Calu3 (cell line): ENCODE data around the gene SLC37A3. TPM values are rescaled to one million over a fixed set of nuclear protein-coding genes. Genes with fewer than 3 reads are reported as not detected.

ENCODE experiments used
- BruUV-seq: library from RNA; stranded (reverse); fragments of 400-500 nt; replicated peaks from 2 replicates; lab custom pipeline; 2021; lab: Mats Ljungman, UMichigan
- CTCF ChIA-PET: fragments of 300-600 bp; sonication (Branson Sonifier 250); formaldehyde crosslinking; loops from one replicate; lab custom pipeline; 2022; ENCODE audit warnings: antibody characterized with exemption; lab: Charles Lee
- DNase-seq: peaks from one replicate; pipeline ENCODE4 v3.0.0; 2022
- H3K27ac Mint-ChIP-seq: one replicate; pipeline ENCODE4 v1.8.0; 2022; ENCODE audit warnings: mixed read lengths; ENCODE audit not compliant: unreplicated experiment
- H3K27me3 Mint-ChIP-seq: one replicate; pipeline ENCODE4 v1.8.0; 2022; ENCODE audit warnings: mixed read lengths; ENCODE audit not compliant: unreplicated experiment
- H3K36me3 Mint-ChIP-seq: one replicate; pipeline ENCODE4 v1.8.0; 2022; ENCODE audit warnings: mild to moderate bottlenecking, moderate library complexity, mixed read lengths; ENCODE audit not compliant: insufficient read depth, unreplicated experiment
- H3K4me1 Mint-ChIP-seq: one replicate; pipeline ENCODE4 v1.8.0; 2022; ENCODE audit warnings: mild to moderate bottlenecking, low read depth, mixed read lengths; ENCODE audit not compliant: unreplicated experiment
- H3K4me3 Mint-ChIP-seq: one replicate; pipeline ENCODE4 v1.8.0; 2022; ENCODE audit warnings: mild to moderate bottlenecking, low read depth, moderate library complexity, mixed read lengths; ENCODE audit not compliant: unreplicated experiment
- H3K9me3 Mint-ChIP-seq: one replicate; pipeline ENCODE4 v1.8.0; 2022; ENCODE audit warnings: low read depth, mixed read lengths; ENCODE audit not compliant: unreplicated experiment
- intact Hi-C: fragments of 100-400 bp; cut with micrococcal nuclease; formaldehyde crosslinking; loops from one replicate; pipeline ENCODE4 v1.10.0; 2022; ENCODE audit not compliant: unreplicated experiment
- total RNA-seq: library from RNA; stranded (reverse); gene quantifications from 2 replicates; pipeline ENCODE4 v1.2.3, GENCODE V29; 2022
- TF ChIP-seq, protein P1 (sequence below): fragments of 200-600 bp; IDR thresholded peaks from one replicate; pipeline ENCODE4 v1.8.0; 2022; ENCODE audit warnings: antibody characterized with exemption; ENCODE audit not compliant: unreplicated experiment

The SLC37A3 gene
- total RNA-seq, 1 experiment from 2014 or later = 65.2 TPM

DNA sequence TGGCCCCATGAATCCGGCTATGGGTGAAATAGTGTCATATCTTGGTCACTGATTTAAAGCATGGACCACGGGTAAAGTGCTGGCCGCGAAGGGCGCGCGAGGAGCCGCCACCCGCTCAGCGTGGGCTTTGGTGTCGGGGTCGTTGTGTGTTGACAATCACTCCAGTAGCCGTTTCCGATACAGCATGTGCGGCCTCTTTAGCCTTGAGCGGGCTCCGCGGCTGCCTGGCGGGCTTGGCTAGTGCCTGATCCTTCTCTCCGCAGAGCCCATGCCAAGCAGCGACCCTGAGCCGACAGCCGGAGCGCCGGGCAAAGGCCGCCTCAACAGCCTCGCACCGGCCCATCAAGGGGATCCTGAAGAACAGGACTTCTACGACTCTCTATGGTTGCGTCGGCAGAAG lies 105.9 kb downstream of the SLC37A3 start:
- no peak overlapping the region for H3K27ac Mint-ChIP-seq
- no peaks in the 10 kb centered on the region for H3K9me3 Mint-ChIP-seq
- no TSS peak for BruUV-seq
- no peak for DNase-seq
- no peaks in the 10 kb centered on the region for H3K27me3 Mint-ChIP-seq
- H3K4me3 Mint-ChIP-seq = no peak overlapping the region
- no peaks in the 10 kb centered on the region for H3K4me1 Mint-ChIP-seq
- TF ChIP-seq, protein P1, sequence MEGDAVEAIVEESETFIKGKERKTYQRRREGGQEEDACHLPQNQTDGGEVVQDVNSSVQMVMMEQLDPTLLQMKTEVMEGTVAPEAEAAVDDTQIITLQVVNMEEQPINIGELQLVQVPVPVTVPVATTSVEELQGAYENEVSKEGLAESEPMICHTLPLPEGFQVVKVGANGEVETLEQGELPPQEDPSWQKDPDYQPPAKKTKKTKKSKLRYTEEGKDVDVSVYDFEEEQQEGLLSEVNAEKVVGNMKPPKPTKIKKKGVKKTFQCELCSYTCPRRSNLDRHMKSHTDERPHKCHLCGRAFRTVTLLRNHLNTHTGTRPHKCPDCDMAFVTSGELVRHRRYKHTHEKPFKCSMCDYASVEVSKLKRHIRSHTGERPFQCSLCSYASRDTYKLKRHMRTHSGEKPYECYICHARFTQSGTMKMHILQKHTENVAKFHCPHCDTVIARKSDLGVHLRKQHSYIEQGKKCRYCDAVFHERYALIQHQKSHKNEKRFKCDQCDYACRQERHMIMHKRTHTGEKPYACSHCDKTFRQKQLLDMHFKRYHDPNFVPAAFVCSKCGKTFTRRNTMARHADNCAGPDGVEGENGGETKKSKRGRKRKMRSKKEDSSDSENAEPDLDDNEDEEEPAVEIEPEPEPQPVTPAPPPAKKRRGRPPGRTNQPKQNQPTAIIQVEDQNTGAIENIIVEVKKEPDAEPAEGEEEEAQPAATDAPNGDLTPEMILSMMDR = no peak
- CTCF ChIA-PET = interaction anchor here (0.6 kb wide), 2 partner anchors 31 to 343 kb away, joined by 3 to 4 read pairs; no protein-coding TSS in a partner anchor
- intact Hi-C loops = no loop called here
- no peaks in the 10 kb centered on the region for H3K36me3 Mint-ChIP-seq

DNA sequence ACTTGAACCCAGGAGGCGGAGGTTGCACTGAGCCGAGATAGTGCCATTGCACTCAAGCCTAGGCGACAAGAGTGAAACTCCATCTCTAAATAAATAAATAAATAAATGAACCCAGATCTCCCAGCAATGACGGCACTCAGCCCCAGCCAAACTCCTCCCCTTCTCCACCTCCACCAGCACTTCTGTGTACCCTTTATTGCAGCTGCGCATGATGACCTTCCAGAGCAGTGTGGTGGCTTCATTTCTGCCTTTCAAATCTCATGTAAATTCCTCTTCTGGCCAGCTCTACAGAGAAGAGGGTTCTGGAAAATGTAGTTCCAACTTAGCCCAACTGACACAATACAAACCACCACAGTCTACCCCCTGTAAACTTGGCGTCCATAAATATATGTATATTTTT lies 108.5 kb downstream of the SLC37A3 start:
- no peak for DNase-seq
- no peaks in the 10 kb centered on the region for H3K27me3 Mint-ChIP-seq
- H3K27ac Mint-ChIP-seq = no peak overlapping the region
- H3K36me3 Mint-ChIP-seq = no peaks in the 10 kb centered on the region
- CTCF ChIA-PET = no interaction called here
- H3K4me1 Mint-ChIP-seq = no peaks in the 10 kb centered on the region
- intact Hi-C loops = no loop called here
- no peak overlapping the region for H3K4me3 Mint-ChIP-seq
- TF ChIP-seq, protein P1 = no peak
- no peaks in the 10 kb centered on the region for H3K9me3 Mint-ChIP-seq
- no TSS peak for BruUV-seq

DNA sequence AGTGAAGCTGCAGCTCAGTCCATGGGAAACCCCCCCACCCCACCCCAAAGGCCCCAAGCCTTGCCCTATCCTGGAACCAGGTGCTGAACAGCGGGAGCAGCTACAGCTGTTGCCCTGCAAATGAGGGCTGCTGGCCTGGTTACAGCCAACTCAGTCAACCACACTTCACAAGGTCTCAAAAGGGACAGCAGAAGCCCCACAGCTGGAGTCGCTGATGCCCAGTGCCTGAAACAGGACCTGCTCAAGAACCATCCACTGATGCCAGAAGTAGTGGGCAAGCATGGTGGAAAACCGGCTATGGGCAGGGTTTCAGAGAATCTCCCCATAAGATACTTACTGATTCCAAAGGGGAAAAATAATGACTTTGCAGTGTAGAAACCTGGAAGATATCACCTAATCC lies 110.3 kb downstream of the SLC37A3 start:
- Mint-ChIP-seq H3K9me3 (no peaks in the 10 kb centered on the region), H3K4me3 (no peak overlapping the region), H3K36me3 (no peaks in the 10 kb centered on the region), H3K27ac (no peak overlapping the region), H3K27me3 (peaks cover 9% of the 10 kb centered on the region), H3K4me1 (no peaks in the 10 kb centered on the region)
- no peak for DNase-seq
- TF ChIP-seq, protein P1 = no peak
- BruUV-seq = no TSS peak
- CTCF ChIA-PET = no interaction called here
- intact Hi-C loops = no loop called here

DNA sequence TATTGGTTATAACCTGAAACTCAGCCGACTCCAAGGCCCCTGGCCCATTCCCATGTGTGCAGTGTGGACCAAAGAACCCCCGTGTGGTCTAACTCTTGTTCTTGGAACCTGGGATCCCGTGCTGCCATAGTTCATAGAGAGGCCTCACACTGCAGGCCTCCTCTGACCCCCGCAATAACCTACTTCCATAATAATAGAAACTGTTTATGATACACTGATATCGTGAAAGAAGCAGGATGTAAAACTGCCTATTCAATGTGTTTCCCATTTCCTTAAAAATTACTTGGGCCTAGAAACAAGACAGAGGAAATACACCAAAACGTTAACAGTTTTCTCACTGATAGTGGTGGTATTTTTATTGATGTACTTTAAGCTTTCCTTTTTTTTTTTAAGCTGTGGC lies 112.4 kb downstream of the SLC37A3 start:
- TF ChIP-seq, protein P1 = no peak
- Mint-ChIP-seq H3K27ac (no peak overlapping the region), H3K9me3 (no peaks in the 10 kb centered on the region), H3K4me1 (no peaks in the 10 kb centered on the region), H3K4me3 (no peak overlapping the region), H3K27me3 (peaks cover 13% of the 10 kb centered on the region), H3K36me3 (no peaks in the 10 kb centered on the region)
- DNase-seq = no peak
- intact Hi-C loops = no loop called here
- CTCF ChIA-PET = no interaction called here
- no TSS peak for BruUV-seq
